T47D (cell line): ENCODE data around the gene NUPR1.
A peak's percentile ranks its signal among the peaks of the same experiment; 100 is the strongest.
"Not testable (repeated sequence)": the region's sequence is repeated elsewhere in the genome, so short reads cannot be mapped to it uniquely, and the experiment has no call there.

Source experiments
- DNase-seq, 2 experiments: peaks; one replicate each; pipeline versions ENCODE4 v3.0.0 to v3.0.0-alpha.2; 2011 to 2012; ENCODE audit warnings: low read depth in 1 of 2, low spot score in 1 of 2
- JUND ChIP-seq: IDR thresholded peaks from 2 replicates; pipeline ENCODE4 v1.6.1; 2012; ENCODE audit warnings: low read depth
- in situ Hi-C: cut with HindIII; loops from 2 replicates; pipeline ENCODE4 v1.10.0; 2016; ENCODE audit warnings: low sequenced_read_pairs, low pct_unique_long_range_greater_than_20kb

NUPR1 gene

GRCh38 chr16:28497386-28497785 is 41.4 kb downstream of the NUPR1 start:
- in situ Hi-C loops = no loop called here
- DNase-seq = no peak
- TF ChIP-seq JUND = no peak

GRCh38 chr16:28496844-28497243 is 41.9 kb downstream of the NUPR1 start:
- DNase-seq = no peak
- in situ Hi-C loops = no loop called here
- TF ChIP-seq JUND = no peak

DNA sequence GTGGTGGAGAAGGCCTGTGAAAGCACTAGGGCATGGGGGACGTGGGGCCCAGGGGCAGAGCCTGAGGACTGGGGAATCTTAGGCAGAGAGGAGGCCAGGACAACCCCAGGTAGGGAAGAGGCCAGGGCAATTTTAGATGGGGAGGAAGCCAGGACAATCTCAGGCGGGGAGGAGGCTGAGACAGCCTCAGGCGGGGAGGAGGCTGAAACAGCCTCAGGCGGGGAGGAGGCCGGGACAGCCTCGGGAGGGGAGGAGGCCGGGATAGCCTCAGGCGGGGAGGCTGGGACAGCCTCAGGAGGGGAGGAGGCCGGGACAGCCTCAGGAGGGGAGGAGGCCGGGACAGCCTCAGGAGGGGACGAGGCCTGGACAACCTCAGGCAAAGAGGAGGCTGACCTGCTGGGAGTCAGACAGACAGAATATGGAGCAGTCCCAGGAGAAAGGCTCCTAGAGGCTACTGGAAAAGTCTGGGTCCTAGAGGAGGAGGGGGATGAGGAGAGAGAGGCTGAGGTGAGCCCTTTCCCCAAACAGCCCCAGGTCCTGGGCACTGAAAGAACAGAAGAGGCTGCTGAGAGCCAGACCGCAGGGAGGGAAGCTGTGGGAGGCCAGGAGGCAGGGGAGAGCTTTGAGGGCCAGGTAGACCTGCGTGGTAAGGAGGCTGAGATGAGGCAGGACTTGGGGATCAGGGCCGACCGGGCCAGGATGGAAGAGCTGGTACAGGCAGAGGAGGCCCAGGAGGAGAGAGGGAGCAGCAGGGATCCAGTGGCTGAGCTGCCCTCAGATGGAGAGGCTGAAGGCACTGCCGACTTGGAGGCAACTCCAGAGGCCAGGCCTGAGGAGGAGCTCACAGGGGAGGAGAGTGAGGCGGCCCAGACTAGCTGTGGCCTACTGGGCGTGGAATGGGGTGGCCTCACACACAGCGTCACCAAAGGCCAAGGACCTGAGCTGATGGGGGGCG is 42.7 kb downstream of the NUPR1 start:
- in situ Hi-C loops = no loop called here
- TF ChIP-seq JUND = no peak
- no peak for DNase-seq

DNA sequence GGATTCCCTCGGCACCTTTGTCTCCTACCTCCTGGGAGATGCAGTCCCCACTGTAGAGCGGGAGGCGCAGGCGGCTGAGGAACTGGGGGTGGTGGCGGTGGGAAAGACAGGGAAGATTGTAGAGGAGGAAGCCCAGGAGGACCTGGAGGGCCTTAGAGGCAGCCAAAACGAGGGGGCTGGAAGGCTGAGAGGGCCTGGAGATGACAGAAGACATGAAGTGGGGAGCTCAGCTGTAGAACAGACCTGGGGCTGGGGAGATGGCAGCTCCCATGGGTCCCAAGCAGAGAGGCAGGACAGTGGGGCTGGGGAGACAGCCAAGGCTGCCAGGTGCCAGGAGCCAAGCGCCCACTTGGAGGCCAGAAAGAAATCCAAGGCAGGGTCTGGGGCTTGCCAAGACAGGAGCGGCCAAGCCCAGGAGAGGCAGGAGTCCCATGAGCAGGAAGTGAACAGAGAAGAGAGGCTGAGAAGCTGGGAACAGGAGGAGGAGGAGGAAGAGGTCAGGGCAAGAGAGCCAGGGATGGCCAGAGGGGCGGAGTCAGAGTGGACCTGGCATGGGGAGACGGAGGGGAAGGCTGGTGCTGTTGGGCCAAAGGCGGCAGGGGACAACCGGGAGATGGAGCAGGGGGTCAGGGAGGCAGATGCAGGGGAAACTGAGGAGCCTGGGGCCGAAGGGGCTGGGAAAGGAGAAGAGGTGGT is 43.5 kb downstream of the NUPR1 start:
- DNase-seq = no peak
- no peak for TF ChIP-seq JUND
- in situ Hi-C loops = no loop called here

DNA sequence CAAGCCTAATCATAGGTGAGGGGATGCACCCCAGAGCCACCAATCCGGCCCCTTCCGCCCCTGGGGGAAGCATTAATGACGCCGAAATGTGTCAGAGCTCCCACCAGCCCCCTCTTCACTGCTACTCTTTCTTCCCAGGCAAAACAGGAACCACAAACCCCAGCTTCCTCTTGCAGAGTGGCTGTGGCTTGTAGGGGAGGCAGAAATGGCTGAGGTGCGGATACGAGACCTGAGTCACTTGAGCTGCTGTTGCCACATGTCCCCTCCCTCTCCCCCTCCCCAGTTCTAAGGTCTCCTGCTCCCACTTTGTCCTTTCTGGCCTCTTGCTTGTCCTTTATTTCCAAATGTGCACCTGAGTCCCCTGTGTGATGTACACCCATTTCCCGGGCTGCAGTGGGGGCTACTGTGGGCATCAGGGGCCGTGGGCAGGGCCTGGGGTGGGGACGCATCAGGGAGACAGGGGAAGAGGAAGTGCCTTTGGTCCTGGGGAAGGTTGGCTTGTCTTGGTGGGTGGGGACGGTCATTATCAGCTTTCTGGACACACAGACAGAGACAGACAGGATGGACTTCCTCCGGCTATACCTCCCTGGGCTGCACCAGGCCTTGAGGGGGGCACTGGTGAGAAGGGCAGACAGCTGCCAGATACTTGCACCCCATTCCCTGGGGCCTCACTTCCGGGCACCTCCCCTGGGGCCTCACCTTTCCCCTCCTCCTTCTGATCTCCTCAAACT is 44.5 kb downstream of the NUPR1 start, which contains the start of gene APOBR:
APOBR (plus strand) TSS at position 523 of the 731 bp plus-strand sequence; CDS start at position 562, 39 bp downstream.
- no peak for DNase-seq
- TF ChIP-seq JUND = no peak
- in situ Hi-C loops = no loop called here

- DNase-seq = no peak
- in situ Hi-C loops = no loop called here
- no peak for TF ChIP-seq JUND
These were observed 46.3 kb downstream of the NUPR1 start for GRCh38 chr16:28492511-28492910.

DNA sequence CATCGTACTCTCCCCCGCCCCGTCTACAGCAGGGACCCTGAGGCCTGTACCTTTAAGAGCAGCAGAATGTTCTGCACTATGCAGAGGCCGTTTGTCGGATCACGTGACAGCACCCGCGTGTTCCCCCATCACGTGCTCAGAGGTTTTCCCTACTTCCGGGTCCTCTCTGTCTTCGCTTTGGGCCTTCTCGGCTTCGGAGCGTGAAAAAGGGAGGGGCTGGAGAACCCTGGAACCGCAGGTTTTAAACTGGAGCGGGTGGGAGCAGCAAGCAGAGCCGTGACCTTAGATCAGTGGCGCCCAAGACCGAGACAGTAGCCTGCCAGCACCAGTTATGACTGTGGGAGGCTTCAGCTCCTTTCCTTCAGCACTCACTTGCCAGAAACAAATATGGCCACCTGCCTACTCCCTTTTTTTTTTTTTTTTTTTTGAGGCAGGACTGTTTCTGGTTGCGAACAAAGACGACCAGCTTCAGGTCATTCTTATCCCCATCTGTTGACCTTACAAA is 46.8 kb downstream of the NUPR1 start, which contains the start of gene CLN3:
CLN3 (minus strand) TSS at position 105 of the 505 bp plus-strand sequence. CDS start 315 bp downstream, outside the sequence.
- no peak for TF ChIP-seq JUND
- peak; percentile 86 to 98 for DNase-seq
- in situ Hi-C loops = no loop called here

GRCh38 chr16:28491230-28491969 is 47.4 kb downstream of the NUPR1 start:
- peak in 1 of 2 experiments; percentile 90 for DNase-seq
- TF ChIP-seq JUND = no peak
- in situ Hi-C loops = no loop called here

GRCh38 chr16:28486266-28486665 is 52.5 kb downstream of the NUPR1 start:
- no peak for TF ChIP-seq JUND
- in situ Hi-C loops = no loop called here
- no peak for DNase-seq

DNA sequence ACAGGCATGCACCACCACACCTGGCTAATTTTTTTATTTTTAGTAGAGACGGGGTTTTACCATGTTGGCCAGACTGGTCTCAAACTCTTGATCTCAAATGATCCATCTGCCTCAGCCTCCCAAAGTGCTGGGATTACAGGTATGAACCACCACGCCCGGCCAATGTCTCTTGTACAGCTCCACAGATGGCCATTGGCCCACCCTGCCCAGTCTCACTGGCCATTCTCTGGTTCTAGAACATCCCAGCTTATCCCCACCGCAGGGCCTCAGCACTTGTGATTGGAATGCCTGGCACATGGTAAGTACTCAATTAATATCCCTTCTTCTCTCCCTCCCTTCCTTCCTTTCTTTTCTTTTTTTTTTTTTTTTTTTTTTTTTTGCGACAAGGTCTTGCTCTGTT is 55.4 kb downstream of the NUPR1 start:
- DNase-seq, in situ Hi-C loops: not testable (repeated sequence)
